Stimulated activated CD4-positive, alpha-beta T cell treated with anti-CD3 and anti-CD28 coated beads, Interleukin-15, amount 100 ng/mL, for 1 hour (primary cell): ENCODE measurements around the gene PPM1N.

Source experiments
- DNase-seq, 2 donors: peaks; one replicate each; pipeline ENCODE4 v3.0.0-alpha.2; 2020; ENCODE audit warnings: low read depth in 1 of 2, low spot score in 1 of 2

PPM1N gene

GRCh38 chr19:45498411-45499195 lies at the start of gene PPM1N:
Gene PPM1N (plus strand): TSS chr19:45498443. CDS start chr19:45498473, 30 bp downstream.
- peak; percentile 30 to 55 for DNase-seq

- DNase-seq = no peak
Observed at GRCh38 chr19:45448887-45449299, 49.4 kb upstream of the PPM1N start.

- no peak for DNase-seq
Observed at GRCh38 chr19:45450012-45450333, 48.3 kb upstream of the PPM1N start.

GRCh38 chr19:45451131-45451849 lies 47.0 kb upstream of the PPM1N start:
- peak in 1 of 2 donors; percentile 34 for DNase-seq

- DNase-seq = no peak
Observed at GRCh38 chr19:45451850-45452387, 46.3 kb upstream of the PPM1N start.

GRCh38 chr19:45455707-45456499 lies 42.3 kb upstream of the PPM1N start:
- DNase-seq = peak in 1 of 2 donors; percentile 25

- DNase-seq = no peak
Observed at GRCh38 chr19:45456500-45456815, 41.8 kb upstream of the PPM1N start.

GRCh38 chr19:45457776-45458175 lies 40.5 kb upstream of the PPM1N start:
- no peak for DNase-seq

- no peak for DNase-seq
Observed at GRCh38 chr19:45460807-45461347, 37.4 kb upstream of the PPM1N start.

GRCh38 chr19:45462174-45462573 lies 36.1 kb upstream of the PPM1N start:
- DNase-seq = no peak

GRCh38 chr19:45463241-45463640 lies 35.0 kb upstream of the PPM1N start:
- no peak for DNase-seq

- no peak for DNase-seq
Observed at GRCh38 chr19:45464274-45464673, 34.0 kb upstream of the PPM1N start.

- DNase-seq = no peak
Observed at GRCh38 chr19:45464852-45465441, 33.3 kb upstream of the PPM1N start.

GRCh38 chr19:45467115-45467455 lies 31.2 kb upstream of the PPM1N start:
- DNase-seq = no peak

GRCh38 chr19:45467456-45468158 lies 30.6 kb upstream of the PPM1N start, which contains the start of gene FOSB:
Gene FOSB (plus strand): TSS chr19:45467996. CDS start chr19:45468587, 591 bp downstream.
- peak; percentile 81 to 92 for DNase-seq

- DNase-seq = peak in 1 of 2 donors; percentile 43
Observed at GRCh38 chr19:45468159-45468651, 30.0 kb upstream of the PPM1N start.

- DNase-seq = no peak
Observed at GRCh38 chr19:45468803-45469131, 29.5 kb upstream of the PPM1N start.

GRCh38 chr19:45469132-45469944 lies 28.9 kb upstream of the PPM1N start:
- DNase-seq = peak; percentile 85 to 89
